ENCODE data around the gene FAM222A. TPM values are rescaled to one million over a fixed set of nuclear protein-coding genes. Genes with fewer than 3 reads are reported as not detected.

The FAM222A gene
- total RNA-seq, 4 donors from 2014 or later: 0.54 to 3.7 (median 0.92) TPM

- Histone ChIP-seq H3K36me3 (no peaks in the 10 kb centered on the region), H3K9me3 (no peaks in the 10 kb centered on the region), H3K4me1 (peaks cover 0 to 9% (median 0%) of the 10 kb centered on the region in 3 donors), H3K27me3 (no peaks in the 10 kb centered on the region), H3K4me3 (no peak overlapping the region), H3K27ac (no peak overlapping the region)
- WGBS, 2 donors (ENCODE audit: low coverage in 1 of 2): 89 to 100% methylated on average over 1 of the region's 1 CpG
- no peak for ATAC-seq
- TF ChIP-seq CTCF (IDR thresholded peaks at IDR 0.05) (no peak), POLR2A (IDR thresholded peaks at IDR 0.05) (no peak), EP300 (IDR thresholded peaks at IDR 0.05) (no peak), POLR2AphosphoS5 (IDR thresholded peaks at IDR 0.05) (no peak)
Observed at GRCh38 chr12:109682708-109683060, 30.9 kb upstream of the FAM222A start.

GRCh38 chr12:109683316-109683715 is 30.3 kb upstream of the FAM222A start:
- no peaks in the 10 kb centered on the region for H3K36me3 ChIP-seq
- no peak for ATAC-seq
- no peak overlapping the region for H3K27ac ChIP-seq
- TF ChIP-seq CTCF (IDR thresholded peaks at IDR 0.05) (no peak), POLR2A (IDR thresholded peaks at IDR 0.05) (no peak), POLR2AphosphoS5 (IDR thresholded peaks at IDR 0.05) (no peak), EP300 (IDR thresholded peaks at IDR 0.05) (no peak)
- no peaks in the 10 kb centered on the region for H3K27me3 ChIP-seq
- no peak overlapping the region for H3K4me3 ChIP-seq
- peaks cover 0 to 9% (median 0%) of the 10 kb centered on the region in 3 donors for H3K4me1 ChIP-seq
- H3K9me3 ChIP-seq: no peaks in the 10 kb centered on the region

GRCh38 chr12:109685574-109686447 is 27.8 kb upstream of the FAM222A start:
- Histone ChIP-seq H3K4me3 (no peak overlapping the region), H3K27me3 (no peaks in the 10 kb centered on the region), H3K36me3 (no peaks in the 10 kb centered on the region), H3K27ac (no peak overlapping the region), H3K9me3 (no peaks in the 10 kb centered on the region), H3K4me1 (peaks cover 0 to 1% (median 0%) of the 10 kb centered on the region in 3 donors)
- 84 to 87% methylated on average over 7 to 8 of the region's 10 CpGs for WGBS, 2 donors (ENCODE audit: low coverage in 1 of 2)
- ATAC-seq: no peak
- TF ChIP-seq POLR2A (IDR thresholded peaks at IDR 0.05): no peak
- no peak for TF ChIP-seq CTCF (IDR thresholded peaks at IDR 0.05)
- TF ChIP-seq EP300 (IDR thresholded peaks at IDR 0.05): no peak
- TF ChIP-seq POLR2AphosphoS5 (IDR thresholded peaks at IDR 0.05): no peak

- H3K4me1 ChIP-seq: no peaks in the 10 kb centered on the region
- no peaks in the 10 kb centered on the region for H3K36me3 ChIP-seq
- H3K9me3 ChIP-seq: no peaks in the 10 kb centered on the region
- no peak overlapping the region for H3K4me3 ChIP-seq
- TF ChIP-seq EP300 (IDR thresholded peaks at IDR 0.05) (no peak), POLR2A (IDR thresholded peaks at IDR 0.05) (no peak), POLR2AphosphoS5 (IDR thresholded peaks at IDR 0.05) (no peak)
- H3K27ac ChIP-seq: no peak overlapping the region
- peaks cover 2% of the 10 kb centered on the region for H3K27me3 ChIP-seq
- 90% methylated on average over 2 of the region's 7 CpGs; no CpG with 5 or more reads in 1 of the 2 donors for WGBS, 2 donors (ENCODE audit: low coverage in 1 of 2)
- no peak for ATAC-seq
Observed at GRCh38 chr12:109686523-109686922, 27.1 kb upstream of the FAM222A start.

- Histone ChIP-seq H3K4me1 (no peaks in the 10 kb centered on the region), H3K4me3 (no peak overlapping the region), H3K27me3 (peaks cover 10% of the 10 kb centered on the region), H3K9me3 (no peaks in the 10 kb centered on the region), H3K36me3 (no peaks in the 10 kb centered on the region), H3K27ac (no peak overlapping the region)
- TF ChIP-seq CTCF (IDR thresholded peaks at IDR 0.05) (no peak), POLR2AphosphoS5 (IDR thresholded peaks at IDR 0.05) (no peak), POLR2A (IDR thresholded peaks at IDR 0.05) (no peak), EP300 (IDR thresholded peaks at IDR 0.05) (no peak)
- 58 to 89% methylated on average over 3 of the region's 6 CpGs for WGBS, 2 donors (ENCODE audit: low coverage in 1 of 2)
- no peak for ATAC-seq
Observed at GRCh38 chr12:109687250-109687649, 26.4 kb upstream of the FAM222A start.

All from gastroesophageal sphincter (tissue), 4 donors.